MM.1S (cell line): ENCODE data around the gene SLC37A1.

Experiments
- EZH2 ChIP-seq: fragments of 300-600 bp; sonication (generic); optimal IDR thresholded peaks from 2 replicates; pipeline ENCODE3; 2017; ENCODE audit warnings: low read depth, mild to moderate bottlenecking, antibody characterized with exemption, low read length, mixed read lengths
- EZH2phosphoT487 ChIP-seq: fragments of 300-600 bp; sonication (generic); IDR thresholded peaks from 2 replicates; pipeline ENCODE4 v1.6.1; 2018; ENCODE audit warnings: antibody characterized with exemption, low read length
- TF ChIP-seq, protein P1 (sequence below): fragments of 300-600 bp; sonication (generic); IDR thresholded peaks from 2 replicates; pipeline ENCODE4 v1.5.1; 2016; ENCODE audit warnings: antibody characterized with exemption, low read length, mixed read lengths

- TF ChIP-seq EZH2: no peak
- TF ChIP-seq, protein P1, sequence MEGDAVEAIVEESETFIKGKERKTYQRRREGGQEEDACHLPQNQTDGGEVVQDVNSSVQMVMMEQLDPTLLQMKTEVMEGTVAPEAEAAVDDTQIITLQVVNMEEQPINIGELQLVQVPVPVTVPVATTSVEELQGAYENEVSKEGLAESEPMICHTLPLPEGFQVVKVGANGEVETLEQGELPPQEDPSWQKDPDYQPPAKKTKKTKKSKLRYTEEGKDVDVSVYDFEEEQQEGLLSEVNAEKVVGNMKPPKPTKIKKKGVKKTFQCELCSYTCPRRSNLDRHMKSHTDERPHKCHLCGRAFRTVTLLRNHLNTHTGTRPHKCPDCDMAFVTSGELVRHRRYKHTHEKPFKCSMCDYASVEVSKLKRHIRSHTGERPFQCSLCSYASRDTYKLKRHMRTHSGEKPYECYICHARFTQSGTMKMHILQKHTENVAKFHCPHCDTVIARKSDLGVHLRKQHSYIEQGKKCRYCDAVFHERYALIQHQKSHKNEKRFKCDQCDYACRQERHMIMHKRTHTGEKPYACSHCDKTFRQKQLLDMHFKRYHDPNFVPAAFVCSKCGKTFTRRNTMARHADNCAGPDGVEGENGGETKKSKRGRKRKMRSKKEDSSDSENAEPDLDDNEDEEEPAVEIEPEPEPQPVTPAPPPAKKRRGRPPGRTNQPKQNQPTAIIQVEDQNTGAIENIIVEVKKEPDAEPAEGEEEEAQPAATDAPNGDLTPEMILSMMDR: no peak
- TF ChIP-seq EZH2phosphoT487: no peak
Measured at GRCh38 chr21:42542596-42542995, 28.9 kb downstream of the SLC37A1 start.
